H9 (cell line): ENCODE data around the gene ZNF212. TPM values are rescaled to one million over a fixed set of nuclear protein-coding genes. Genes with fewer than 3 reads are reported as not detected.
"Not testable (repeated sequence)": the region's sequence is repeated elsewhere in the genome, so short reads cannot be mapped to it uniquely, and the experiment has no call there.

Experiments used
- DNase-seq: peaks from one replicate; pipeline ENCODE4 v3.0.0-alpha.2; 2017
- H2AFZ ChIP-seq: one replicate; pipeline ENCODE4 v1.6.1; 2013; ENCODE audit warnings: mild to moderate bottlenecking, low read length, control low read depth, moderate library complexity
- H2AK5ac ChIP-seq: 2 replicates; pipeline ENCODE4 v1.6.1; 2013; ENCODE audit warnings: low read length, control low read depth, mixed read lengths; ENCODE audit not compliant: insufficient read length
- H2BK120ac ChIP-seq: one replicate; pipeline ENCODE4 v1.6.1; 2013; ENCODE audit warnings: low read depth, mild to moderate bottlenecking, low read length, control low read depth, inconsistent platforms; ENCODE audit not compliant: poor library complexity, severe bottlenecking
- H2BK12ac ChIP-seq: 2 replicates; pipeline ENCODE4 v1.6.1; 2013; ENCODE audit warnings: low read length, control low read depth, mixed read lengths, low read depth; ENCODE audit not compliant: insufficient read length
- H2BK15ac ChIP-seq: 2 replicates; pipeline ENCODE4 v1.6.1; 2013; ENCODE audit warnings: low read depth, low read length, control low read depth
- H2BK20ac ChIP-seq: one replicate; pipeline ENCODE4 v1.6.1; 2013; ENCODE audit warnings: low read depth, mild to moderate bottlenecking, low read length, control low read depth, inconsistent platforms; ENCODE audit not compliant: poor library complexity, severe bottlenecking
- H2BK5ac ChIP-seq: 2 replicates; pipeline ENCODE4 v1.6.1; 2013; ENCODE audit warnings: low read length, control low read depth, mixed read lengths; ENCODE audit not compliant: insufficient read length
- H3K14ac ChIP-seq: 2 replicates; pipeline ENCODE4 v1.6.1; 2013; ENCODE audit warnings: low read length, control low read depth; ENCODE audit not compliant: insufficient read depth
- H3K18ac ChIP-seq: 2 replicates; pipeline ENCODE4 v1.6.1; 2013; ENCODE audit warnings: low read depth, mild to moderate bottlenecking, mixed read lengths, low read length, control low read depth; ENCODE audit not compliant: insufficient read length
- H3K23ac ChIP-seq: 2 replicates; pipeline ENCODE4 v1.6.1; 2013; ENCODE audit warnings: low read length, control low read depth, mixed read lengths, low read depth; ENCODE audit not compliant: insufficient read length
- H3K23me2 ChIP-seq: 2 replicates; pipeline ENCODE4 v1.6.1; 2013; ENCODE audit warnings: low read depth, mild to moderate bottlenecking, mixed read lengths, low read length, control low read depth; ENCODE audit not compliant: insufficient read length, poor library complexity, severe bottlenecking
- H3K27ac ChIP-seq: 2 replicates; pipeline ENCODE4 v1.5.1; 2013; ENCODE audit warnings: low read length, control low read depth, mixed read lengths, low read depth; ENCODE audit not compliant: insufficient read length
- H3K27me3 ChIP-seq: 2 replicates; pipeline ENCODE4 v1.6.1; 2013; ENCODE audit warnings: low read length, control low read depth, inconsistent platforms; ENCODE audit not compliant: insufficient read depth
- H3K4ac ChIP-seq: 2 replicates; pipeline ENCODE4 v1.6.1; 2013; ENCODE audit warnings: low read depth, mild to moderate bottlenecking, control low read depth, inconsistent platforms, low read length, moderate library complexity
- H3K4me1 ChIP-seq: 2 replicates; pipeline ENCODE4 v1.6.1; 2013; ENCODE audit warnings: low read length, control low read depth, inconsistent platforms; ENCODE audit not compliant: insufficient read depth
- H3K4me2 ChIP-seq: 2 replicates; pipeline ENCODE4 v1.6.1; 2013; ENCODE audit warnings: low read length, control low read depth, mixed read lengths; ENCODE audit not compliant: insufficient read length, insufficient read depth
- H3K56ac ChIP-seq: 2 replicates; pipeline ENCODE4 v1.6.1; 2013; ENCODE audit warnings: low read depth, mild to moderate bottlenecking, mixed read lengths, low read length, control low read depth; ENCODE audit not compliant: insufficient read length
- H3K79me1 ChIP-seq: 2 replicates; pipeline ENCODE4 v1.6.1; 2013; ENCODE audit warnings: low read depth, mild to moderate bottlenecking, moderate library complexity, low read length, control low read depth, inconsistent platforms; ENCODE audit not compliant: insufficient read depth, poor library complexity, severe bottlenecking
- H3K79me2 ChIP-seq: 2 replicates; pipeline ENCODE4 v1.6.1; 2013; ENCODE audit warnings: low read length, control low read depth, inconsistent platforms; ENCODE audit not compliant: insufficient read depth
- H3K9ac ChIP-seq: 2 replicates; pipeline ENCODE4 v1.6.1; 2013; ENCODE audit warnings: low read length, control low read depth, mixed read lengths; ENCODE audit not compliant: insufficient read length; ENCODE audit errors: extremely low read depth
- H3K9me3 ChIP-seq: one replicate; pipeline ENCODE4 v1.6.1; 2013; ENCODE audit warnings: low read depth, low read length, inconsistent platforms; ENCODE audit not compliant: control insufficient read depth
- H3T11ph ChIP-seq: one replicate; pipeline ENCODE4 v1.6.1; 2013; ENCODE audit warnings: mild to moderate bottlenecking, low read length, control low read depth, inconsistent platforms
- H4K20me1 ChIP-seq: one replicate; pipeline ENCODE4 v1.6.1; 2013; ENCODE audit not compliant: control insufficient read depth, insufficient read length, insufficient read depth
- H4K5ac ChIP-seq: 2 replicates; pipeline ENCODE4 v1.6.1; 2013; ENCODE audit warnings: low read depth, mild to moderate bottlenecking, mixed read lengths, low read length, control low read depth; ENCODE audit not compliant: insufficient read length
- H4K8ac ChIP-seq: replicated peaks from 2 replicates; pipeline ENCODE4 v1.6.1; 2013; ENCODE audit warnings: low read length, control low read depth, mixed read lengths, low read depth; ENCODE audit not compliant: insufficient read length
- H4K91ac ChIP-seq: 2 replicates; pipeline ENCODE4 v1.6.1; 2013; ENCODE audit warnings: low read depth, mild to moderate bottlenecking, moderate library complexity, mixed read lengths, low read length, control low read depth; ENCODE audit not compliant: insufficient read length
- H3K27ac Mint-ChIP-seq, 3 experiments: 2 replicates in 2 of 3; 3 replicates in 1 of 3; pipeline ENCODE4 v1.8.0; 2020 to 2021; ENCODE audit warnings: mixed read lengths in 3 of 3, mild to moderate bottlenecking in 1 of 3, moderate library complexity in 1 of 3
- H3K27me3 Mint-ChIP-seq: 2 replicates; pipeline ENCODE4 v1.8.0; 2021; ENCODE audit warnings: low read depth, mild to moderate bottlenecking, moderate library complexity, mixed read lengths
- H3K36me3 Mint-ChIP-seq, 3 experiments: 2 replicates in 2 of 3; 3 replicates in 1 of 3; pipeline ENCODE4 v1.8.0; 2020 to 2021; ENCODE audit warnings: low read depth in 3 of 3, mixed read lengths in 3 of 3; ENCODE audit not compliant: insufficient read depth in 1 of 3
- H3K4me1 Mint-ChIP-seq, 2 experiments: 2 replicates each; pipeline ENCODE4 v1.8.0; 2020; ENCODE audit warnings: mixed read lengths in 2 of 2
- H3K4me3 Mint-ChIP-seq, 2 experiments: 2 replicates in 1 of 2; 3 replicates in 1 of 2; pipeline ENCODE4 v1.8.0; 2020 to 2021; ENCODE audit warnings: mild to moderate bottlenecking in 2 of 2, mixed read lengths in 2 of 2, moderate library complexity in 1 of 2
- H3K9me3 Mint-ChIP-seq, 2 experiments: 2 replicates in 1 of 2; 3 replicates in 1 of 2; pipeline ENCODE4 v1.8.0; 2020; ENCODE audit warnings: mild to moderate bottlenecking in 2 of 2, mixed read lengths in 2 of 2, moderate library complexity in 1 of 2
- WGBS: extraction: QIAGEN DNeasy Blood & Tissue Kit; methylation state at CpG from one replicate; pipeline ENCODE4 v1.1.7; 2013; ENCODE audit warnings: missing lambda C conversion rate, low lambda C conversion rate, mixed read lengths; ENCODE audit not compliant: insufficient read length; ENCODE audit errors: extremely low coverage; 5-methylcytosine and 5-hydroxymethylcytosine counted together
- total RNA-seq: library from RNA; stranded (reverse); gene quantifications from 2 replicates; pipeline ENCODE4 v1.2.1, GENCODE V29; 2021

Gene ZNF212
- total RNA-seq, 1 experiment from 2014 or later = 21.1 TPM

- H4K20me1 ChIP-seq, H3K27me3 ChIP-seq, H3K27ac Mint-ChIP-seq, H3K56ac ChIP-seq, H3K9me3 ChIP-seq, H3K4me2 ChIP-seq, H3K4me1 Mint-ChIP-seq, H2AFZ ChIP-seq, H3K14ac ChIP-seq, H2BK120ac ChIP-seq, H3K23me2 ChIP-seq, H3K18ac ChIP-seq, H3K79me1 ChIP-seq, H2BK12ac ChIP-seq, H2BK15ac ChIP-seq, H3K9ac ChIP-seq, DNase-seq, H4K5ac ChIP-seq, H4K91ac ChIP-seq, H2BK20ac ChIP-seq, H3K4me1 ChIP-seq, H2BK5ac ChIP-seq, H3K27ac ChIP-seq, H3K79me2 ChIP-seq, H3K4ac ChIP-seq, H3K23ac ChIP-seq, H3K27me3 Mint-ChIP-seq, H3T11ph ChIP-seq, H4K8ac ChIP-seq, H2AK5ac ChIP-seq, H3K9me3 Mint-ChIP-seq, H3K4me3 Mint-ChIP-seq: not testable (repeated sequence)
- peaks cover 22 to 51% (median 49%) of the 10 kb centered on the region in 3 experiments; a peak in 6 of 7 replicates for H3K36me3 Mint-ChIP-seq
- no CpG with 5 or more reads among the region's 10 CpGs for WGBS
Measured at GRCh38 chr7:149251518-149251917, 12.1 kb downstream of the ZNF212 start.
